Measurements from ENCODE around the gene DFFB.

DNA sequence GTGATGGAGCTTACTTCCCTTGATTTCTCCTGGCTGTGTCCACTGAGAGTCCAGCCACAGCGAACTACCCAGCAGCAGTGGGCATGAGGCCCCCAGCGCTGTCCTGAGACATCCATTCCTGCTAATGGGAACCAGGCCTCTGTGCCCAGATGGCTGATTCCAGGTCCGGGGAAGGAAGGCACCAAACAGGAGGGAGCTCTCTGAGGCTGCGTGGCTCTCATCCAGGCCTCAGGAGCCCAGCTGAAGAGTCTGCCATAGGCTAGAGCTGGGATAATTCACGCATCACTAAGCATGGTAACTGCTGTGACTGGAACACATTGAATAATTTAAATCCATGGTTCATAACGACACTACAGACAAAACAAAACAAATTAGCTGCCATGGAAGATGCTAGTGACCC, 36.3 kb upstream of the DFFB start:
- TF ChIP-seq RFX5 (IDR thresholded peaks at IDR 0.05; ENCODE audit: low read depth, low read length): no peak
- no peak for TF ChIP-seq POLR2A (IDR thresholded peaks at IDR 0.05; ENCODE audit: low read depth, low read length)
- TF ChIP-seq NFE2L2 (IDR thresholded peaks at IDR 0.05; ENCODE audit: low read depth, low read length): no peak
- TF ChIP-seq SMC3 (IDR thresholded peaks at IDR 0.05; ENCODE audit: low read depth, low read length): no peak
- TF ChIP-seq, protein P1, sequence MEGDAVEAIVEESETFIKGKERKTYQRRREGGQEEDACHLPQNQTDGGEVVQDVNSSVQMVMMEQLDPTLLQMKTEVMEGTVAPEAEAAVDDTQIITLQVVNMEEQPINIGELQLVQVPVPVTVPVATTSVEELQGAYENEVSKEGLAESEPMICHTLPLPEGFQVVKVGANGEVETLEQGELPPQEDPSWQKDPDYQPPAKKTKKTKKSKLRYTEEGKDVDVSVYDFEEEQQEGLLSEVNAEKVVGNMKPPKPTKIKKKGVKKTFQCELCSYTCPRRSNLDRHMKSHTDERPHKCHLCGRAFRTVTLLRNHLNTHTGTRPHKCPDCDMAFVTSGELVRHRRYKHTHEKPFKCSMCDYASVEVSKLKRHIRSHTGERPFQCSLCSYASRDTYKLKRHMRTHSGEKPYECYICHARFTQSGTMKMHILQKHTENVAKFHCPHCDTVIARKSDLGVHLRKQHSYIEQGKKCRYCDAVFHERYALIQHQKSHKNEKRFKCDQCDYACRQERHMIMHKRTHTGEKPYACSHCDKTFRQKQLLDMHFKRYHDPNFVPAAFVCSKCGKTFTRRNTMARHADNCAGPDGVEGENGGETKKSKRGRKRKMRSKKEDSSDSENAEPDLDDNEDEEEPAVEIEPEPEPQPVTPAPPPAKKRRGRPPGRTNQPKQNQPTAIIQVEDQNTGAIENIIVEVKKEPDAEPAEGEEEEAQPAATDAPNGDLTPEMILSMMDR (conservative IDR thresholded peaks at IDR 0.05; ENCODE audit: low read depth, low read length): no peak
- TF ChIP-seq RAD21 (IDR thresholded peaks at IDR 0.05; ENCODE audit: low read length): no peak
- no peak for TF ChIP-seq CEBPB (IDR thresholded peaks at IDR 0.05; ENCODE audit: low read depth, low read length)
- no peak for TF ChIP-seq MAFK (IDR thresholded peaks at IDR 0.05; ENCODE audit: low read depth, low read length)
- no peak for TF ChIP-seq MXI1 (IDR thresholded peaks at IDR 0.05; ENCODE audit: borderline replicate concordance, low read depth, low read length)
